Stimulated activated naive CD8-positive, alpha-beta T cell treated with anti-CD3 and anti-CD28 coated beads, Interleukin-15, Interleukin-2, amounts not matched to agents 100 ng/mL and 50 ng/mL, for 24 hours (primary cell): ENCODE results near the gene DUS1L.

ENCODE experiments used
- H3K27ac Mint-ChIP-seq: one replicate; pipeline ENCODE4 v1.8.0; 2021; ENCODE audit warnings: mild to moderate bottlenecking, mixed read lengths
- H3K27me3 Mint-ChIP-seq: one replicate; pipeline ENCODE4 v1.8.0; 2021; ENCODE audit warnings: mixed read lengths
- H3K36me3 Mint-ChIP-seq: one replicate; pipeline ENCODE4 v1.8.0; 2021; ENCODE audit warnings: low read depth, mixed read lengths
- H3K4me1 Mint-ChIP-seq: one replicate; pipeline ENCODE4 v1.8.0; 2021; ENCODE audit warnings: low read depth, mixed read lengths
- H3K4me3 Mint-ChIP-seq: one replicate; pipeline ENCODE4 v1.8.0; 2021; ENCODE audit warnings: mild to moderate bottlenecking, mixed read lengths
- H3K9me3 Mint-ChIP-seq: one replicate; pipeline ENCODE4 v1.8.0; 2021; ENCODE audit warnings: mixed read lengths

DUS1L gene

GRCh38 chr17:82065638-82066303, at the start of gene DUS1L:
TSS of gene DUS1L (minus strand) at chr17:82065804. CDS start at chr17:82065059, 745 bp downstream.
- H3K27me3 Mint-ChIP-seq: no peaks in the 10 kb centered on the region
- H3K27ac Mint-ChIP-seq: peak within 1 kb of the TSS; percentile 81
- peak within 1 kb of the TSS; percentile 87 for H3K4me3 Mint-ChIP-seq
- no peaks in the 10 kb centered on the region for H3K9me3 Mint-ChIP-seq
- H3K36me3 Mint-ChIP-seq: no peaks in the 10 kb centered on the region
- peaks cover 16% of the 10 kb centered on the region for H3K4me1 Mint-ChIP-seq

- Mint-ChIP-seq H3K9me3 (no peaks in the 10 kb centered on the region), H3K27me3 (no peaks in the 10 kb centered on the region), H3K27ac (no peak overlapping the region), H3K4me1 (peaks cover 15% of the 10 kb centered on the region), H3K36me3 (peaks cover 5% of the 10 kb centered on the region), H3K4me3 (no peak overlapping the region)
Measured at GRCh38 chr17:82114872-82115271, 49.3 kb upstream of the DUS1L start.

- Mint-ChIP-seq H3K27me3 (no peaks in the 10 kb centered on the region), H3K27ac (no peak overlapping the region), H3K36me3 (peaks cover 5% of the 10 kb centered on the region), H3K4me1 (peaks cover 11% of the 10 kb centered on the region), H3K4me3 (no peak overlapping the region), H3K9me3 (no peaks in the 10 kb centered on the region)
Measured at GRCh38 chr17:82114447-82114846, 48.8 kb upstream of the DUS1L start.

- Mint-ChIP-seq H3K4me1 (peaks cover 13% of the 10 kb centered on the region), H3K4me3 (no peak overlapping the region), H3K36me3 (peaks cover 5% of the 10 kb centered on the region), H3K27me3 (no peaks in the 10 kb centered on the region), H3K27ac (no peak overlapping the region), H3K9me3 (no peaks in the 10 kb centered on the region)
Measured at GRCh38 chr17:82113941-82114340, 48.3 kb upstream of the DUS1L start.

GRCh38 chr17:82113422-82113821, 47.8 kb upstream of the DUS1L start:
- H3K9me3 Mint-ChIP-seq: no peaks in the 10 kb centered on the region

GRCh38 chr17:82112914-82113311, 47.3 kb upstream of the DUS1L start:
- peaks cover 2% of the 10 kb centered on the region for H3K36me3 Mint-ChIP-seq
- peaks cover 15% of the 10 kb centered on the region for H3K4me1 Mint-ChIP-seq
- no peak overlapping the region for H3K27ac Mint-ChIP-seq
- no peaks in the 10 kb centered on the region for H3K9me3 Mint-ChIP-seq
- no peaks in the 10 kb centered on the region for H3K27me3 Mint-ChIP-seq
- H3K4me3 Mint-ChIP-seq: no peak overlapping the region

More at GRCh38 chr17:82113422-82113821, 47.8 kb upstream of the DUS1L start:
- Mint-ChIP-seq H3K27me3 (no peaks in the 10 kb centered on the region), H3K4me1 (peaks cover 15% of the 10 kb centered on the region), H3K27ac (no peak overlapping the region), H3K4me3 (no peak overlapping the region), H3K36me3 (peaks cover 5% of the 10 kb centered on the region)

GRCh38 chr17:82112181-82112913, 46.7 kb upstream of the DUS1L start:
- no peak overlapping the region for H3K27ac Mint-ChIP-seq

GRCh38 chr17:82110298-82110697, 44.7 kb upstream of the DUS1L start:
- Mint-ChIP-seq H3K4me1 (peaks cover 28% of the 10 kb centered on the region), H3K4me3 (no peak overlapping the region), H3K36me3 (no peaks in the 10 kb centered on the region), H3K27me3 (no peaks in the 10 kb centered on the region), H3K27ac (peak overlapping the region; percentile 61), H3K9me3 (no peaks in the 10 kb centered on the region)

More at GRCh38 chr17:82112181-82112913, 46.7 kb upstream of the DUS1L start:
- H3K4me3 Mint-ChIP-seq: no peak overlapping the region
- H3K27me3 Mint-ChIP-seq: no peaks in the 10 kb centered on the region
- H3K9me3 Mint-ChIP-seq: no peaks in the 10 kb centered on the region
- H3K36me3 Mint-ChIP-seq: no peaks in the 10 kb centered on the region
- peaks cover 15% of the 10 kb centered on the region for H3K4me1 Mint-ChIP-seq

- Mint-ChIP-seq H3K4me1 (peaks cover 32% of the 10 kb centered on the region), H3K27me3 (no peaks in the 10 kb centered on the region), H3K9me3 (no peaks in the 10 kb centered on the region), H3K36me3 (no peaks in the 10 kb centered on the region), H3K4me3 (no peak overlapping the region), H3K27ac (peak overlapping the region; percentile 58)
Measured at GRCh38 chr17:82108961-82109475, 43.4 kb upstream of the DUS1L start.

- Mint-ChIP-seq H3K27ac (peak overlapping the region; percentile 58), H3K9me3 (no peaks in the 10 kb centered on the region), H3K4me1 (peaks cover 32% of the 10 kb centered on the region), H3K36me3 (no peaks in the 10 kb centered on the region), H3K27me3 (no peaks in the 10 kb centered on the region), H3K4me3 (no peak overlapping the region)
Measured at GRCh38 chr17:82108496-82108945, 42.9 kb upstream of the DUS1L start.

GRCh38 chr17:82108038-82108437, 42.4 kb upstream of the DUS1L start:
- Mint-ChIP-seq H3K27ac (no peak overlapping the region), H3K4me3 (no peak overlapping the region), H3K4me1 (peaks cover 32% of the 10 kb centered on the region), H3K36me3 (no peaks in the 10 kb centered on the region), H3K9me3 (no peaks in the 10 kb centered on the region), H3K27me3 (no peaks in the 10 kb centered on the region)

GRCh38 chr17:82107341-82107860, 41.8 kb upstream of the DUS1L start:
- no peak overlapping the region for H3K4me3 Mint-ChIP-seq
- no peaks in the 10 kb centered on the region for H3K9me3 Mint-ChIP-seq
- H3K27ac Mint-ChIP-seq: peak overlapping the region; percentile 97
- H3K4me1 Mint-ChIP-seq: peaks cover 33% of the 10 kb centered on the region
- H3K27me3 Mint-ChIP-seq: no peaks in the 10 kb centered on the region
- H3K36me3 Mint-ChIP-seq: no peaks in the 10 kb centered on the region

GRCh38 chr17:82106688-82107305, 41.2 kb upstream of the DUS1L start:
- Mint-ChIP-seq H3K9me3 (no peaks in the 10 kb centered on the region), H3K4me3 (peak overlapping the region; percentile 90), H3K27ac (peak overlapping the region; percentile 97), H3K36me3 (no peaks in the 10 kb centered on the region), H3K4me1 (peaks cover 36% of the 10 kb centered on the region), H3K27me3 (no peaks in the 10 kb centered on the region)

GRCh38 chr17:82105882-82106687, 40.5 kb upstream of the DUS1L start:
- Mint-ChIP-seq H3K4me3 (peak overlapping the region; percentile 90), H3K9me3 (no peaks in the 10 kb centered on the region), H3K27me3 (no peaks in the 10 kb centered on the region), H3K27ac (peak overlapping the region; percentile 97), H3K36me3 (no peaks in the 10 kb centered on the region), H3K4me1 (peaks cover 36% of the 10 kb centered on the region)
